HepG2 (cell line): Measurements from ENCODE around the gene MCAT. TPM values are rescaled to one million over a fixed set of nuclear protein-coding genes. Genes with fewer than 3 reads are reported as not detected.

Source experiments
- ASH2L ChIP-seq: fragments of 300-600, 200-600 bp; sonication (generic); IDR thresholded peaks from 2 replicates; pipeline ENCODE4 v1.7.0; 2017; ENCODE audit warnings: low read depth, mild to moderate bottlenecking, moderate library complexity, mixed read lengths, low read length; ENCODE audit not compliant: insufficient read length
- CBX1 ChIP-seq: IDR thresholded peaks from one replicate; pipeline ENCODE4 v1.6.1; 2016; ENCODE audit warnings: antibody characterized with exemption, low read depth
- CBX5 ChIP-seq: sonication (generic); formaldehyde crosslinking; IDR thresholded peaks from 2 replicates; pipeline ENCODE4 v1.4.0; 2020; ENCODE audit warnings: missing genetic modification reagents, borderline replicate concordance
- MTA3 ChIP-seq: sonication (generic); formaldehyde crosslinking; IDR thresholded peaks from 2 replicates; pipeline ENCODE4 v1.4.0; 2020; ENCODE audit warnings: missing genetic modification reagents
- NFYB ChIP-seq: sonication (generic); formaldehyde crosslinking; IDR thresholded peaks from 2 replicates; pipeline ENCODE4 v1.4.0; 2020; ENCODE audit warnings: missing genetic modification reagents
- PCBP1 ChIP-seq: fragments of 200-400 bp; formaldehyde crosslinking; IDR thresholded peaks from 2 replicates; pipeline ENCODE4 v1.6.1; 2017; ENCODE audit warnings: mild to moderate bottlenecking, low read depth, low read length, borderline replicate concordance
- POLR2AphosphoS5 ChIP-seq: IDR thresholded peaks from 2 replicates; pipeline ENCODE4 v1.6.1; 2012; ENCODE audit warnings: low read depth, low read length
- RARA ChIP-seq: IDR thresholded peaks from 2 replicates; pipeline ENCODE4 v1.6.1; 2016; ENCODE audit warnings: missing genetic modification reagents, missing compliant biosample characterization
- RXRA ChIP-seq: sonication (generic); formaldehyde crosslinking; IDR thresholded peaks from 2 replicates; pipeline ENCODE4 v1.5.1; 2020; ENCODE audit warnings: missing genetic modification reagents
- RXRB ChIP-seq: IDR thresholded peaks from 2 replicates; pipeline ENCODE4 v1.6.1; 2016; ENCODE audit warnings: borderline replicate concordance, missing genetic modification reagents, missing compliant biosample characterization
- SALL1 ChIP-seq: sonication (generic); formaldehyde crosslinking; IDR thresholded peaks from 2 replicates; pipeline ENCODE4 v1.8.0; 2022; ENCODE audit warnings: mild to moderate bottlenecking, missing genetic modification reagents
- ZBTB1 ChIP-seq: sonication (generic); formaldehyde crosslinking; IDR thresholded peaks from 2 replicates; pipeline ENCODE4 v1.4.0; 2020; ENCODE audit warnings: missing genetic modification reagents, borderline replicate concordance
- ZFX ChIP-seq: sonication (generic); formaldehyde crosslinking; IDR thresholded peaks from 2 replicates; pipeline ENCODE4 v1.4.0; 2020; ENCODE audit warnings: mild to moderate bottlenecking, low read depth, missing genetic modification reagents, moderate library complexity
- ZFY ChIP-seq: sonication (generic); formaldehyde crosslinking; IDR thresholded peaks from 2 replicates; pipeline ENCODE4 v1.4.0; 2020; ENCODE audit warnings: missing genetic modification reagents
- ZNF224 ChIP-seq: sonication (generic); formaldehyde crosslinking; IDR thresholded peaks from 2 replicates; pipeline ENCODE4 v1.5.0; 2020; ENCODE audit warnings: mild to moderate bottlenecking, missing genetic modification reagents
- ZNF432 ChIP-seq: sonication (generic); formaldehyde crosslinking; IDR thresholded peaks from 2 replicates; pipeline ENCODE4 v1.5.0; 2020; ENCODE audit warnings: missing genetic modification reagents, mild to moderate bottlenecking, borderline replicate concordance
- ZNF773 ChIP-seq: sonication (generic); formaldehyde crosslinking; IDR thresholded peaks from 2 replicates; pipeline ENCODE4 v1.4.0; 2020; ENCODE audit warnings: missing genetic modification reagents, borderline replicate concordance
- polyA plus RNA-seq, 8 experiments: library from polyadenylated mRNA; depleted of rRNA in 3 of 8; stranded (reverse) in 7 of 8; unstranded in 1 of 8; fragments of >200 nt; fragmentation: Illumina TruSeq in 4 of 8; extraction: Trizol in 4 of 8; gene quantifications; 2 replicates each; pipeline versions ENCODE4 v1.2.1 to v1.2.3, GENCODE V29; 2011 to 2016; ENCODE audit warnings: low read depth in 4 of 8, missing spikeins in 1 of 8, mixed read lengths in 1 of 8; ENCODE audit not compliant: insufficient read depth in 1 of 8
- total RNA-seq, 5 experiments: library from RNA; depleted of rRNA; stranded (reverse); fragments of >200 nt; fragmentation: Illumina TruSeq; extraction: Trizol; gene quantifications; 2 replicates each; pipeline ENCODE4 v1.2.3, GENCODE V29; 2016; ENCODE audit warnings: low read depth in 1 of 5
- TF ChIP-seq, protein P1 (sequence below): sonication (generic); formaldehyde crosslinking; IDR thresholded peaks from 2 replicates; pipeline ENCODE4 v1.5.0; 2020; ENCODE audit warnings: mild to moderate bottlenecking, missing genetic modification reagents
- TF ChIP-seq, protein P2 (sequence below): conservative IDR thresholded peaks from 2 replicates; pipeline ENCODE4 v1.6.1; 2018; ENCODE audit warnings: missing genetic modification reagents
- TF ChIP-seq, protein P3 (sequence below): sonication (generic); formaldehyde crosslinking; IDR thresholded peaks from 2 replicates; pipeline ENCODE4 v1.4.0; 2020; ENCODE audit warnings: missing genetic modification reagents; ENCODE audit errors: not compliant biosample characterization
- TF ChIP-seq, protein P4 (sequence below): sonication (generic); formaldehyde crosslinking; IDR thresholded peaks from 2 replicates; pipeline ENCODE4 v1.8.0; 2022; ENCODE audit warnings: mild to moderate bottlenecking, missing genetic modification reagents, borderline replicate concordance
- TF ChIP-seq, protein P5 (sequence below): IDR thresholded peaks from 2 replicates; pipeline ENCODE4 v1.4.0; 2020; ENCODE audit warnings: mild to moderate bottlenecking, missing genetic modification reagents

The MCAT gene
- total and polyA plus RNA-seq, 2 of the 13 experiments (the other 11 are each of a cell fraction or from before 2014, with no cell fraction given) = 9.3 to 16.7 TPM

DNA sequence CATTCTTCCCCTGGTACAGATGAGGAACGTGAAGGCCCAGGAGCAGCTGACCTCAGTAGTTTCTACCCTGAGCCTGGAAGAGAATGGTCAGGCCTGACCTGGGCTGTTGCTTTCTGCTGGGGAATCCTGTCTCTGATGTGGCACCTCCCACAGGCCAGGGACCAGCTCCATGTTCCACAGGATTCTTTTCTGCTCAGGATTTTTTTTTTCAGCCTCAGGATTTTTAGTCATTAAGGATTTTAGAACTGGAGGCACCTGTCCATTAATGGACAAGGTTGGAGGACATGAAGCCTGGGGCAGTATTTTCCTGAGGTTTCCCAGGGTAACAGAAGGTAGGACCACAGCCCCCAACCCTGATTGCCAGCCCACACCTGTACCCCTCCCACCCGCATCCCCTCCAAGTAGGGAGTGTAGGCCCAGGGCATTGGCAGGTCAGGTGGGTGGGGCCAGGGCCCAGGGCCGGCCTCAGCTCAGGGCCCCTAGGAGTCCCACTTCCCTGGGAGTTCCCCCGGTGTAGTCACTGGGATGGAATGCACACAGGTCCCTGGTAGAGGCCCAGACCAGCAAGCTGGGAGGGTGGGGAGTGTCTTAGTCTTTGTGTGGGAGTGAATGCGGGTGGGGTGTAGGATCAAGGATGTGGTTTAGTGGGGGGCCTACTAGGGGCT is 16.6 kb downstream of the MCAT start (continued):
- TF ChIP-seq, protein P1, sequence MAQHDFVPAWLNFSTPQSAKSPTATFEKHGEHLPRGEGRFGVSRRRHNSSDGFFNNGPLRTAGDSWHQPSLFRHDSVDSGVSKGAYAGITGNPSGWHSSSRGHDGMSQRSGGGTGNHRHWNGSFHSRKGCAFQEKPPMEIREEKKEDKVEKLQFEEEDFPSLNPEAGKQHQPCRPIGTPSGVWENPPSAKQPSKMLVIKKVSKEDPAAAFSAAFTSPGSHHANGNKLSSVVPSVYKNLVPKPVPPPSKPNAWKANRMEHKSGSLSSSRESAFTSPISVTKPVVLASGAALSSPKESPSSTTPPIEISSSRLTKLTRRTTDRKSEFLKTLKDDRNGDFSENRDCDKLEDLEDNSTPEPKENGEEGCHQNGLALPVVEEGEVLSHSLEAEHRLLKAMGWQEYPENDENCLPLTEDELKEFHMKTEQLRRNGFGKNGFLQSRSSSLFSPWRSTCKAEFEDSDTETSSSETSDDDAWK (CRISPR knock-in tag) = no peak
- TF ChIP-seq, protein P2, sequence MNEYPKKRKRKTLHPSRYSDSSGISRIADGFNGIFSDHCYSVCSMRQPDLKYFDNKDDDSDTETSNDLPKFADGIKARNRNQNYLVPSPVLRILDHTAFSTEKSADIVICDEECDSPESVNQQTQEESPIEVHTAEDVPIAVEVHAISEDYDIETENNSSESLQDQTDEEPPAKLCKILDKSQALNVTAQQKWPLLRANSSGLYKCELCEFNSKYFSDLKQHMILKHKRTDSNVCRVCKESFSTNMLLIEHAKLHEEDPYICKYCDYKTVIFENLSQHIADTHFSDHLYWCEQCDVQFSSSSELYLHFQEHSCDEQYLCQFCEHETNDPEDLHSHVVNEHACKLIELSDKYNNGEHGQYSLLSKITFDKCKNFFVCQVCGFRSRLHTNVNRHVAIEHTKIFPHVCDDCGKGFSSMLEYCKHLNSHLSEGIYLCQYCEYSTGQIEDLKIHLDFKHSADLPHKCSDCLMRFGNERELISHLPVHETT = no peak
- peak; percentile 42; the same call in 1 of the 2 replicates for TF ChIP-seq RXRA (CRISPR knock-in tag)
- 0 out of 2 replicates have a peak, but pooled peaks have one; percentile 22 for TF ChIP-seq RXRB (CRISPR knock-in tag)
- TF ChIP-seq, protein P3, sequence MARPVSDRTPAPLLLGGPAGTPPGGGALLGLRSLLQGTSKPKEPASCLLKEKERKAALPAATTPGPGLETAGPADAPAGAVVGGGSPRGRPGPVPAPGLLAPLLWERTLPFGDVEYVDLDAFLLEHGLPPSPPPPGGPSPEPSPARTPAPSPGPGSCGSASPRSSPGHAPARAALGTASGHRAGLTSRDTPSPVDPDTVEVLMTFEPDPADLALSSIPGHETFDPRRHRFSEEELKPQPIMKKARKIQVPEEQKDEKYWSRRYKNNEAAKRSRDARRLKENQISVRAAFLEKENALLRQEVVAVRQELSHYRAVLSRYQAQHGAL (CRISPR knock-in tag) = no peak
- TF ChIP-seq, protein P4, sequence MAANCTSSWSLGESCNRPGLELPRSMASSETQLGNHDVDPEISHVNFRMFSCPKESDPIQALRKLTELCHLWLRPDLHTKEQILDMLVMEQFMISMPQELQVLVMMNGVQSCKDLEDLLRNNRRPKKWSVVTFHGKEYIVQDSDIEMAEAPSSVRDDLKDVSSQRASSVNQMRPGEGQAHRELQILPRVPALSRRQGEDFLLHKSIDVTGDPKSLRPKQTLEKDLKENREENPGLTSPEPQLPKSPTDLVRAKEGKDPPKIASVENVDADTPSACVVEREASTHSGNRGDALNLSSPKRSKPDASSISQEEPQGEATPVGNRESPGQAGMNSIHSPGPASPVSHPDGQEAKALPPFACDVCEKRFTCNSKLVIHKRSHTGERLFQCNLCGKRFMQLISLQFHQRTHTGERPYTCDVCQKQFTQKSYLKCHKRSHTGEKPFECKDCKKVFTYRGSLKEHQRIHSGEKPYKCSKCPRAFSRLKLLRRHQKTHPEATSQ (CRISPR knock-in tag) = no peak
- TF ChIP-seq ZNF432 (CRISPR knock-in tag) = no peak
- no peak for TF ChIP-seq CBX1
- peak; percentile 85 for TF ChIP-seq RARA (CRISPR knock-in tag)
- TF ChIP-seq SALL1 (CRISPR knock-in tag) = 0 out of 2 replicates have a peak, but pooled peaks have one; percentile 21
- no peak for TF ChIP-seq ZFY (CRISPR knock-in tag)
- no peak for TF ChIP-seq POLR2AphosphoS5
- TF ChIP-seq MTA3 (CRISPR knock-in tag) = no peak
- TF ChIP-seq, protein P5, sequence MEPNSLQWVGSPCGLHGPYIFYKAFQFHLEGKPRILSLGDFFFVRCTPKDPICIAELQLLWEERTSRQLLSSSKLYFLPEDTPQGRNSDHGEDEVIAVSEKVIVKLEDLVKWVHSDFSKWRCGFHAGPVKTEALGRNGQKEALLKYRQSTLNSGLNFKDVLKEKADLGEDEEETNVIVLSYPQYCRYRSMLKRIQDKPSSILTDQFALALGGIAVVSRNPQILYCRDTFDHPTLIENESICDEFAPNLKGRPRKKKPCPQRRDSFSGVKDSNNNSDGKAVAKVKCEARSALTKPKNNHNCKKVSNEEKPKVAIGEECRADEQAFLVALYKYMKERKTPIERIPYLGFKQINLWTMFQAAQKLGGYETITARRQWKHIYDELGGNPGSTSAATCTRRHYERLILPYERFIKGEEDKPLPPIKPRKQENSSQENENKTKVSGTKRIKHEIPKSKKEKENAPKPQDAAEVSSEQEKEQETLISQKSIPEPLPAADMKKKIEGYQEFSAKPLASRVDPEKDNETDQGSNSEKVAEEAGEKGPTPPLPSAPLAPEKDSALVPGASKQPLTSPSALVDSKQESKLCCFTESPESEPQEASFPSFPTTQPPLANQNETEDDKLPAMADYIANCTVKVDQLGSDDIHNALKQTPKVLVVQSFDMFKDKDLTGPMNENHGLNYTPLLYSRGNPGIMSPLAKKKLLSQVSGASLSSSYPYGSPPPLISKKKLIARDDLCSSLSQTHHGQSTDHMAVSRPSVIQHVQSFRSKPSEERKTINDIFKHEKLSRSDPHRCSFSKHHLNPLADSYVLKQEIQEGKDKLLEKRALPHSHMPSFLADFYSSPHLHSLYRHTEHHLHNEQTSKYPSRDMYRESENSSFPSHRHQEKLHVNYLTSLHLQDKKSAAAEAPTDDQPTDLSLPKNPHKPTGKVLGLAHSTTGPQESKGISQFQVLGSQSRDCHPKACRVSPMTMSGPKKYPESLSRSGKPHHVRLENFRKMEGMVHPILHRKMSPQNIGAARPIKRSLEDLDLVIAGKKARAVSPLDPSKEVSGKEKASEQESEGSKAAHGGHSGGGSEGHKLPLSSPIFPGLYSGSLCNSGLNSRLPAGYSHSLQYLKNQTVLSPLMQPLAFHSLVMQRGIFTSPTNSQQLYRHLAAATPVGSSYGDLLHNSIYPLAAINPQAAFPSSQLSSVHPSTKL = 0 out of 2 replicates have a peak, but pooled peaks have one; percentile 14
- no peak for TF ChIP-seq NFYB (CRISPR knock-in tag)
- TF ChIP-seq PCBP1 = 0 out of 2 replicates have a peak, but pooled peaks have one; percentile 31
- no peak for TF ChIP-seq ZNF224 (CRISPR knock-in tag)
- no peak for TF ChIP-seq ZBTB1 (CRISPR knock-in tag)
- no peak for TF ChIP-seq ZNF773 (CRISPR knock-in tag)
- TF ChIP-seq ZFX (CRISPR knock-in tag) = peak; percentile 40; the same call in 1 of the 2 replicates
- no peak for TF ChIP-seq CBX5
- TF ChIP-seq ASH2L = no peak
